Sigmoid colon (tissue), 7 donors: ENCODE measurements around the gene CCDC160. TPM values are rescaled to one million over a fixed set of nuclear protein-coding genes. Genes with fewer than 3 reads are reported as not detected.
"Not testable (repeated sequence)": the region's sequence is repeated elsewhere in the genome, so short reads cannot be mapped to it uniquely, and the experiment has no call there.

Source experiments
- DNase-seq: peaks from one replicate; pipeline ENCODE4 v3.0.0-alpha.2; 2019
- H3K27ac ChIP-seq, 4 donors: fragments of 200-600 bp; sonication (generic); one replicate each; pipeline ENCODE4 v1.5.1; 2016 to 2019; ENCODE audit warnings: mild to moderate bottlenecking in 1 of 4
- H3K27me3 ChIP-seq, 3 donors: fragments of 200-600 bp; sonication (generic); one replicate each; pipeline ENCODE4 v1.5.1; 2019; ENCODE audit warnings: mild to moderate bottlenecking in 1 of 3
- H3K36me3 ChIP-seq, 4 donors: fragments of 200-600 bp; sonication (generic); one replicate each; pipeline ENCODE4 v1.5.1; 2016 to 2019
- H3K4me1 ChIP-seq, 4 donors: fragments of 200-600 bp; sonication (generic); one replicate each; pipeline ENCODE4 v1.5.1; 2017 to 2019
- H3K4me3 ChIP-seq, 4 donors: fragments of 200-600 bp; sonication (generic); one replicate each; pipeline ENCODE4 v1.5.1; 2017 to 2019; ENCODE audit warnings: mild to moderate bottlenecking in 2 of 4, moderate library complexity in 1 of 4
- H3K9me3 ChIP-seq, 4 donors: fragments of 200-600 bp in 3 of 4; sonication (generic) in 3 of 4; one replicate each; pipeline versions ENCODE4 v1.5.1 to v1.6.1; 2013 to 2019
- CTCF ChIP-seq, 4 experiments: fragments of 450-650 bp in 3 of 4; fragments of 200-600 bp in 1 of 4; IDR thresholded peaks; one replicate each; pipeline ENCODE4 v1.5.1; 2016 to 2019; ENCODE audit warnings: antibody characterized with exemption in 4 of 4, mild to moderate bottlenecking in 3 of 4, moderate library complexity in 2 of 4
- EP300 ChIP-seq, 4 donors: sonication (generic); formaldehyde crosslinking; IDR thresholded peaks; one replicate each; pipeline ENCODE4 v1.6.1; 2017; ENCODE audit warnings: antibody characterized with exemption in 4 of 4
- POLR2A ChIP-seq, 2 donors: fragments of 450-650 bp; IDR thresholded peaks; one replicate each; pipeline ENCODE4 v1.6.1; 2016; ENCODE audit warnings: antibody characterized with exemption in 2 of 2, mild to moderate bottlenecking in 2 of 2, moderate library complexity in 2 of 2
- POLR2AphosphoS5 ChIP-seq, 4 donors: sonication (generic); formaldehyde crosslinking; IDR thresholded peaks; one replicate each; pipeline ENCODE4 v1.6.1; 2017; ENCODE audit warnings: antibody characterized with exemption in 4 of 4
- WGBS, 2 donors: extraction: QIAGEN DNeasy Blood & Tissue Kit; methylation state at CpG; one replicate each; pipeline ENCODE4 v1.1.7; 2013; 5-methylcytosine and 5-hydroxymethylcytosine counted together
- intact Hi-C: fragments of 100-400 bp; cut with DNase I; formaldehyde crosslinking; loops from one replicate; pipeline ENCODE4 v1.15.1; 2023
- polyA plus RNA-seq, 3 donors: library from polyadenylated mRNA; stranded (reverse); fragments of 200-250 nt; gene quantifications; one replicate each; pipeline ENCODE4 v1.2.3, GENCODE V29; 2013
- total RNA-seq, 4 donors: library from RNA; depleted of rRNA; stranded (reverse); fragments of >200 nt; gene quantifications; one replicate each; pipeline ENCODE4 v1.1.0, GENCODE V29; 2016
- donor health status: healthy with polysubstance abuse.
- donor health status: Bipolar disorder and iron deficiency.
- donor health status: healthy.

CCDC160 gene
- total and polyA plus RNA-seq, 7 donors = 0.07 to 1.4 (median 0.55) TPM; not detected in 3

DNA sequence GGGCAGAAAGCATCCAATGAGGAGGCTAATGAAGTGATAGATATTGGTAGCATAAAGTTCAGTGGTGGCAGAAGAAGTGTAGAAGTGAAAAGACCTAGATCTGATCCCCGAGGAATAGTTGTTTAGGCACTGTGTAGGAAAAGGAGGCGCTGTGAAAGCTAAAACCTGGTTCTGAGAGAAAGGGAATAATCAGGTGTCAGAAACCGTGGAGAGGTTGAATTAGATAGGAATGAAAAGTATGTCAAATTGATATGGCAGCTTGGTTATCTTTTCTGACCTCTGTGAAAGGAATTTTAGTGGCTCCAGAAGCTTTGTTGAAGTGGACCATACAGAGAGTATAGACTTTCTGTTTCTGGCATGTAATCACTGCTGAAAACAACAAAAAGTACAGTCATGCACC lies 30.8 kb upstream of the CCDC160 start:
- Histone ChIP-seq H3K36me3 (no peaks in the 10 kb centered on the region), H3K4me3 (no peak overlapping the region), H3K27me3 (no peaks in the 10 kb centered on the region), H3K27ac (no peak overlapping the region), H3K9me3 (no peaks in the 10 kb centered on the region), H3K4me1 (no peaks in the 10 kb centered on the region)
- no peak for DNase-seq
- intact Hi-C loops = no loop called here
- TF ChIP-seq CTCF (IDR thresholded peaks at IDR 0.05) (no peak), EP300 (IDR thresholded peaks at IDR 0.05) (no peak), POLR2A (IDR thresholded peaks at IDR 0.05) (no peak), POLR2AphosphoS5 (IDR thresholded peaks at IDR 0.05) (no peak)
- 70 to 81% methylated on average over 3 of the region's 3 CpGs for WGBS, 2 donors

DNA sequence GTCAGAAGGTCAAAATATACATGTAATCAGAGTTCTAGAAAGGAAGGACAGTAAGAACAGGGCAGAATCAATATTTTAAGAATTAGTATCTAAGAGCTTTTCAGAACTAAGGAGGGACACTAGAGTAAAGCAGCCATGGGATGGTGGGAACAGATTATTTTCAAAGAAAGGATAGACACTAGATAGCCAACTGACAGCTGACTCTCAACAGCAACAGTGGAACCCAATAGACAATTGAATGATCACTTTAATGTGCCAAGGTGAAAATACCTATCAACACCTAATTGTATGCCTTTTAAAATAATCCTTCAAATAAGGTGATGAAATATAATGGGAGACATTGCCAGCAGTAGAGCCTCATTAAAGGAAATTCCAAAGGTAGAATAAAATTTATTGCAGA lies 26.5 kb upstream of the CCDC160 start:
- no peaks in the 10 kb centered on the region for H3K27me3 ChIP-seq
- DNase-seq = no peak
- H3K27ac ChIP-seq = no peak overlapping the region
- H3K4me3 ChIP-seq = no peak overlapping the region
- no peaks in the 10 kb centered on the region for H3K4me1 ChIP-seq
- H3K9me3 ChIP-seq = no peaks in the 10 kb centered on the region
- intact Hi-C loops = no loop called here
- TF ChIP-seq POLR2A (IDR thresholded peaks at IDR 0.05) (no peak), EP300 (IDR thresholded peaks at IDR 0.05) (no peak), POLR2AphosphoS5 (IDR thresholded peaks at IDR 0.05) (no peak), CTCF (IDR thresholded peaks at IDR 0.05) (no peak)
- H3K36me3 ChIP-seq = no peaks in the 10 kb centered on the region

- Histone ChIP-seq H3K27me3 (no peaks in the 10 kb centered on the region), H3K9me3 (no peaks in the 10 kb centered on the region), H3K4me3 (no peak overlapping the region), H3K36me3 (no peaks in the 10 kb centered on the region), H3K4me1 (no peaks in the 10 kb centered on the region), H3K27ac (no peak overlapping the region)
- no peak for DNase-seq
- intact Hi-C loops = loop anchor here (10.0 kb wide), 1 partner anchor 60 kb away; no protein-coding TSS in a partner anchor
- 68 to 81% methylated on average over 4 of the region's 4 CpGs for WGBS, 2 donors
- no peak for TF ChIP-seq POLR2AphosphoS5 (IDR thresholded peaks at IDR 0.05)
- TF ChIP-seq POLR2A (IDR thresholded peaks at IDR 0.05) = no peak
- no peak for TF ChIP-seq EP300 (IDR thresholded peaks at IDR 0.05)
- TF ChIP-seq CTCF (IDR thresholded peaks at IDR 0.05) = no peak
These were observed 1.7 kb upstream of the CCDC160 start for GRCh38 chrX:134235236-134235635.

GRCh38 chrX:134238144-134238543 lies 1.2 kb downstream of the CCDC160 start:
- not testable (repeated sequence) for H3K9me3 ChIP-seq, H3K4me1 ChIP-seq, H3K36me3 ChIP-seq, H3K27me3 ChIP-seq, DNase-seq, H3K27ac ChIP-seq, H3K4me3 ChIP-seq
- intact Hi-C loops = loop anchor here (10.0 kb wide), 1 partner anchor 63 kb away; no protein-coding TSS in a partner anchor
- 91 to 95% methylated on average over 9 of the region's 9 CpGs for WGBS, 2 donors

GRCh38 chrX:134239016-134239415 lies 2.0 kb downstream of the CCDC160 start:
- Histone ChIP-seq H3K9me3 (no peaks in the 10 kb centered on the region), H3K4me1 (no peaks in the 10 kb centered on the region), H3K27me3 (no peaks in the 10 kb centered on the region), H3K27ac (no peak overlapping the region), H3K4me3 (no peak overlapping the region), H3K36me3 (no peaks in the 10 kb centered on the region)
- intact Hi-C loops = loop anchor here (10.0 kb wide), 1 partner anchor 64 kb away; no protein-coding TSS in a partner anchor
- no peak for DNase-seq
- TF ChIP-seq EP300 (IDR thresholded peaks at IDR 0.05) = no peak
- no peak for TF ChIP-seq POLR2AphosphoS5 (IDR thresholded peaks at IDR 0.05)
- TF ChIP-seq CTCF (IDR thresholded peaks at IDR 0.05) = no peak
- no peak for TF ChIP-seq POLR2A (IDR thresholded peaks at IDR 0.05)
- 74 to 84% methylated on average over 1 of the region's 1 CpG for WGBS, 2 donors
